GM12892 (cell line): ENCODE results near the gene DNAJC19.

Experiments used
- POLR2A ChIP-seq: IDR thresholded peaks from 2 replicates; pipeline ENCODE4 v1.6.1; 2011; ENCODE audit warnings: low read depth, low read length, control low read depth
- POLR2AphosphoS5 ChIP-seq: IDR thresholded peaks from 2 replicates; pipeline ENCODE4 v1.6.1; 2011; ENCODE audit warnings: low read depth, low read length, control low read depth
- TAF1 ChIP-seq: IDR thresholded peaks from 2 replicates; pipeline ENCODE4 v1.6.1; 2011; ENCODE audit warnings: low read depth, mild to moderate bottlenecking, control low read depth, low read length, borderline replicate concordance

DNA sequence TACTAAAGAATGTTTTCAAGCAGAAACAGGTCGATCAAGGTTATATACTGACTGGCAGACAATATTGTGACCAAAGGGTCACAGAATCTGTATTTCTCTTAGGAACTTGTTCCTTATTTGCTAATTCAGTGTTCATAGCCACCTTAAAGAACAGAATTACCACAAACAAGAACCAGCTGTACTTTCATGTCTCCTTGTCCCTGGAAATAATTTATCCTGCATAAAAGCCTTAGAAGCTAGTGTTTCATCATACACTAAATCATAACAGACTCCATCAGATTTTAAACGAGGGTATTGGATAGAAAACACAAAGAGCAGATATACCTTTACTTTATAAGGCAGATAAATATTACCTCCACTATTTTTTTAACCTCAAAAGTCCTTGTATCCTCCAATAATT lies 6.4 kb downstream of the DNAJC19 start:
- no peak for TF ChIP-seq POLR2A
- no peak for TF ChIP-seq POLR2AphosphoS5
- TF ChIP-seq TAF1 = no peak
